HepG2 (cell line): ENCODE measurements around the gene EPB41L1. TPM values are rescaled to one million over a fixed set of nuclear protein-coding genes. Genes with fewer than 3 reads are reported as not detected.
A peak's percentile ranks its signal among the peaks of the same experiment; 100 is the strongest.

Experiments
- CBX5 ChIP-seq: sonication (generic); formaldehyde crosslinking; IDR thresholded peaks from 2 replicates; pipeline ENCODE4 v1.4.0; 2020; ENCODE audit warnings: missing genetic modification reagents, borderline replicate concordance
- CEBPG ChIP-seq: IDR thresholded peaks from 2 replicates; pipeline ENCODE4 v1.6.1; 2016
- CREB1 ChIP-seq, 2 experiments: fragments of 450-650 bp in 1 of 2; IDR thresholded peaks; 2 replicates each; pipeline ENCODE4 v1.6.1; 2016 to 2017; ENCODE audit warnings: control low read depth in 1 of 2, mild to moderate bottlenecking in 1 of 2, missing compliant biosample characterization in 1 of 2, missing genetic modification characterization in 1 of 2
- DZIP1 ChIP-seq: sonication (generic); formaldehyde crosslinking; IDR thresholded peaks from 2 replicates; pipeline ENCODE4 v1.5.0; 2020; ENCODE audit warnings: mild to moderate bottlenecking, missing genetic modification reagents
- NR2F6 ChIP-seq, 2 experiments: IDR thresholded peaks; 2 replicates each; pipeline ENCODE4 v1.6.1; 2016; ENCODE audit warnings: antibody characterized with exemption in 1 of 2, mild to moderate bottlenecking in 1 of 2
- ONECUT2 ChIP-seq: sonication (generic); formaldehyde crosslinking; IDR thresholded peaks from 2 replicates; pipeline ENCODE4 v1.4.0; 2020; ENCODE audit warnings: missing genetic modification reagents
- PHF5A ChIP-seq: IDR thresholded peaks from one replicate; pipeline ENCODE4 v1.6.1; 2018; ENCODE audit warnings: low read depth, missing genetic modification reagents; ENCODE audit not compliant: unreplicated experiment
- PTBP1 ChIP-seq: fragments of 200-400 bp; formaldehyde crosslinking; IDR thresholded peaks from 2 replicates; pipeline ENCODE4 v1.6.1; 2018; ENCODE audit warnings: low read length, low read depth; ENCODE audit not compliant: poor library complexity, severe bottlenecking
- SAFB2 ChIP-seq: sonication (generic); formaldehyde crosslinking; IDR thresholded peaks from 2 replicates; pipeline ENCODE4 v1.5.1; 2020; ENCODE audit warnings: missing genetic modification reagents, low read depth, mild to moderate bottlenecking, borderline replicate concordance
- SRSF9 ChIP-seq: fragments of 200-400 bp; formaldehyde crosslinking; IDR thresholded peaks from 2 replicates; pipeline ENCODE4 v1.6.1; 2018; ENCODE audit warnings: borderline replicate concordance, mild to moderate bottlenecking, low read depth, low read length; ENCODE audit not compliant: insufficient read depth, poor library complexity, severe bottlenecking
- TIGD3 ChIP-seq: sonication (generic); formaldehyde crosslinking; IDR thresholded peaks from 2 replicates; pipeline ENCODE4 v1.5.1; 2020; ENCODE audit warnings: mild to moderate bottlenecking, missing genetic modification reagents, borderline replicate concordance
- ZNF333 ChIP-seq: sonication (generic); formaldehyde crosslinking; IDR thresholded peaks from 2 replicates; pipeline ENCODE4 v1.4.0; 2020; ENCODE audit warnings: mild to moderate bottlenecking, missing genetic modification reagents, borderline replicate concordance
- ZNF350 ChIP-seq: sonication (generic); formaldehyde crosslinking; IDR thresholded peaks from 2 replicates; pipeline ENCODE4 v1.4.0; 2020; ENCODE audit warnings: mild to moderate bottlenecking, low read depth, missing genetic modification reagents, borderline replicate concordance
- ZNF547 ChIP-seq: sonication (generic); formaldehyde crosslinking; IDR thresholded peaks from 2 replicates; pipeline ENCODE4 v1.5.1; 2020; ENCODE audit warnings: mild to moderate bottlenecking, missing genetic modification reagents
- ZNF672 ChIP-seq: sonication (generic); formaldehyde crosslinking; IDR thresholded peaks from 2 replicates; pipeline ENCODE4 v1.8.1; 2022; ENCODE audit warnings: missing genetic modification reagents
- ZNF7 ChIP-seq: IDR thresholded peaks from 2 replicates; pipeline ENCODE4 v1.6.1; 2016; ENCODE audit warnings: missing biosample characterization, missing genetic modification reagents
- polyA plus RNA-seq, 8 experiments: library from polyadenylated mRNA; depleted of rRNA in 3 of 8; stranded (reverse) in 7 of 8; unstranded in 1 of 8; fragments of >200 nt; fragmentation: Illumina TruSeq in 4 of 8; extraction: Trizol in 4 of 8; gene quantifications; 2 replicates each; pipeline versions ENCODE4 v1.2.1 to v1.2.3, GENCODE V29; 2011 to 2016; ENCODE audit warnings: low read depth in 4 of 8, missing spikeins in 1 of 8, mixed read lengths in 1 of 8; ENCODE audit not compliant: insufficient read depth in 1 of 8
- total RNA-seq, 5 experiments: library from RNA; depleted of rRNA; stranded (reverse); fragments of >200 nt; fragmentation: Illumina TruSeq; extraction: Trizol; gene quantifications; 2 replicates each; pipeline ENCODE4 v1.2.3, GENCODE V29; 2016; ENCODE audit warnings: low read depth in 1 of 5
- TF ChIP-seq, protein P1 (sequence below): sonication (generic); formaldehyde crosslinking; IDR thresholded peaks from 2 replicates; pipeline ENCODE4 v1.5.1; 2020; ENCODE audit warnings: missing genetic modification reagents, mild to moderate bottlenecking, borderline replicate concordance

Gene EPB41L1
- total and polyA plus RNA-seq, 2 of the 13 experiments (the other 11 are each of a cell fraction or from before 2014, with no cell fraction given): 16.7 to 39.0 TPM

DNA sequence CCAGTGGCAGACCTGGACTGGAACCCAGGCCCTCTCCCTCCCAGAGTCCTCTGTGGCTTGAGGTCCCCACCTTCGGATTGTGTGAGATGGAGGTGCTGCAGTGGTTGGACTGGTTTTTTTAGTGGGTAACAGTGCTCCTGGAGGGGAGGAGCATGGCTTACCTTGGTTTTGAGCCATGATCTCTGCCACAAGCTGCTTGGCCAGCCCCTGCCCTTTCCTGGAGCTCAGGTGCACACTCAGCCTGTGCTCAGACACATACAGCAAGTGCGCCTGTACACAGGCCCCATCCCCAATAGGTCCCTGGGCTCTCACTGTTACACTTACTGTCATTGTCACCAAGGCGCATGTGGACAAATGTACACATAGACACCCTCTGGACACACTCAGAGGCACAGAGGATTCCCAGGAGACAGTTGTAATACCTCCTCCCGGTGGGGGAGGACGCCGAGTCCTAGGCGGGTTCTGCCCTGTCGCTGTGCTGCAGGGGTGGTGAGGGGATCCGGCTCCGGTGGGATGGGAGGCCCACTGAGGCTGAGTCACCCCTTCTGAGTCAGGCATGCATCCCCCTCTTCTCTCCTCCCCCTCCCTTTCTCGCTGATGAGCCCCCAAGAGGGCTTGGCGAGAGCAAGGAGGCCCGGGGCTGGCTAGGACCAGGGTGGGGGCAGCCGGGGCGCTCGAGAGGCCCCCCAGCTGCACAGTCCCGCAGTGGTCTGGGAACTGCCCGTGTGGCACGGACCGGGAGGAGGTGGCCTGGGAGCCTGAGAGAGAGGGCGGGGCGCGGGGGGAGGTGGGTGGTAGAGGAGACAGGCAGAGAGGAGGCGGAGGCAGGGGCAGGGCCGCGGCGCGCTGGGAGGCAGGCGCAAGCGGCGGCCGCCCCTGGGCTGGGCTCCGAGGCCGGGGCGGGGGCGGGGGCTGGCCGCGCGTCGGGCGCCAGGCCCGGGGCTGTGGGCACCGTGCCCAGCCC lies 522 bp upstream of the EPB41L1 start (continued):
- TF ChIP-seq ZNF350 (CRISPR knock-in tag): peak; percentile 81
- TF ChIP-seq ONECUT2 (CRISPR knock-in tag): no peak
- TF ChIP-seq PHF5A: no peak
- TF ChIP-seq, protein P1, sequence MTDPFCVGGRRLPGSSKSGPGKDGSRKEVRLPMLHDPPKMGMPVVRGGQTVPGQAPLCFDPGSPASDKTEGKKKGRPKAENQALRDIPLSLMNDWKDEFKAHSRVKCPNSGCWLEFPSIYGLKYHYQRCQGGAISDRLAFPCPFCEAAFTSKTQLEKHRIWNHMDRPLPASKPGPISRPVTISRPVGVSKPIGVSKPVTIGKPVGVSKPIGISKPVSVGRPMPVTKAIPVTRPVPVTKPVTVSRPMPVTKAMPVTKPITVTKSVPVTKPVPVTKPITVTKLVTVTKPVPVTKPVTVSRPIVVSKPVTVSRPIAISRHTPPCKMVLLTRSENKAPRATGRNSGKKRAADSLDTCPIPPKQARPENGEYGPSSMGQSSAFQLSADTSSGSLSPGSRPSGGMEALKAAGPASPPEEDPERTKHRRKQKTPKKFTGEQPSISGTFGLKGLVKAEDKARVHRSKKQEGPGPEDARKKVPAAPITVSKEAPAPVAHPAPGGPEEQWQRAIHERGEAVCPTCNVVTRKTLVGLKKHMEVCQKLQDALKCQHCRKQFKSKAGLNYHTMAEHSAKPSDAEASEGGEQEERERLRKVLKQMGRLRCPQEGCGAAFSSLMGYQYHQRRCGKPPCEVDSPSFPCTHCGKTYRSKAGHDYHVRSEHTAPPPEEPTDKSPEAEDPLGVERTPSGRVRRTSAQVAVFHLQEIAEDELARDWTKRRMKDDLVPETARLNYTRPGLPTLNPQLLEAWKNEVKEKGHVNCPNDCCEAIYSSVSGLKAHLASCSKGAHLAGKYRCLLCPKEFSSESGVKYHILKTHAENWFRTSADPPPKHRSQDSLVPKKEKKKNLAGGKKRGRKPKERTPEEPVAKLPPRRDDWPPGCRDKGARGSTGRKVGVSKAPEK (CRISPR knock-in tag): no peak
- 0 out of 2 replicates have a peak, but pooled peaks have one; percentile 9 for TF ChIP-seq CBX5 (CRISPR knock-in tag)
- TF ChIP-seq ZNF7 (CRISPR knock-in tag): no peak
- TF ChIP-seq SRSF9: no peak
- TF ChIP-seq SAFB2 (CRISPR knock-in tag): peak; percentile 76; the same call in 1 of the 2 replicates
- TF ChIP-seq ZNF547 (CRISPR knock-in tag): no peak; the same call in 1 of the 2 replicates
- TF ChIP-seq CREB1 (IDR thresholded peaks at IDR 0.05): no peak
- no peak for TF ChIP-seq CREB1 (CRISPR knock-in tag; IDR thresholded peaks at IDR 0.05)
- TF ChIP-seq ZNF333 (CRISPR knock-in tag): no peak
- TF ChIP-seq TIGD3 (CRISPR knock-in tag): no peak
- no peak for TF ChIP-seq DZIP1 (CRISPR knock-in tag)
- no peak for TF ChIP-seq NR2F6 (IDR thresholded peaks at IDR 0.05)
- TF ChIP-seq NR2F6 (CRISPR knock-in tag; IDR thresholded peaks at IDR 0.05): 0 out of 2 replicates have a peak, but pooled peaks have one; percentile 2
- TF ChIP-seq PTBP1: no peak
- TF ChIP-seq CEBPG (CRISPR knock-in tag): no peak
- TF ChIP-seq ZNF672 (CRISPR knock-in tag): no peak
